ENCODE results near the gene ZNF835.
"Not testable (repeated sequence)": the region's sequence is repeated elsewhere in the genome, so short reads cannot be mapped to it uniquely, and the experiment has no call there.

Gene ZNF835

GRCh38 chr19:56671613-56671994 lies at the start of gene ZNF835:
ZNF835 (minus strand) TSS chr19:56671757; CDS start chr19:56665198, 6,559 bp downstream.
- no peak for DNase-seq

- DNase-seq = no peak
Observed at GRCh38 chr19:56720281-56720680, 48.7 kb upstream of the ZNF835 start.

GRCh38 chr19:56718231-56718630 lies 46.7 kb upstream of the ZNF835 start:
- DNase-seq = no peak

DNA sequence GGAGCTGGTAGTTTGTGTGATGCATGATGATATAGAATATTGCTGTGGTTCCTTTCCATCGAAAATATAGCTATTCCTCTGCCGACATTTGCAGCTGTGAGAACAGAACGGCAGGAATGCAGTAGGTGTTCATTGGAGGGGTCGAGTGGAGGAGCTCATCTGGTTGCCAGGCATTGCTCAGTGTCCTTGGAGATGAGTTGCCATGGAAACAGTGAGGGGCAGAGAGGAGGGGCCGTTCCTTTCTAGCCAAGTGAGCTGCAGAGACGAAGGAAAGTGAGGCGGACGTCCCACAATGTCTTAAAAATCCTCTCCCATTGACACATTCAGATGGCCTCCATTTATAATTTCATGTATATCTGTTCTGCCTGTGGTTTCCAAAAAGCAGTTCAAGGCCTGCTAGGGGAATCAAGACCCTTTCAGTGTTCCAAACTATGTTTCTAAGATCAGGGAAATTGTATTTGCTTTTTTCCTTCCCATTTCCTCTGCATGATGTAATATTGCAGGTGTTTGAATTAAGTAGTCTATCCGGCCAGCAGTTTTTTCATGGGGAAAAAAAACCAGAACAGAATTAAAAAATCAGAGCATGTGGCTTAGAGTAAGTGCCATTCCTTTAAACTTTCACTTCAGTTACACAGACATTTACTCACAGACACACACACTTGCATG lies 41.2 kb upstream of the ZNF835 start:
- no peak for DNase-seq

GRCh38 chr19:56710437-56710836 lies 38.9 kb upstream of the ZNF835 start:
- no peak for DNase-seq

DNA sequence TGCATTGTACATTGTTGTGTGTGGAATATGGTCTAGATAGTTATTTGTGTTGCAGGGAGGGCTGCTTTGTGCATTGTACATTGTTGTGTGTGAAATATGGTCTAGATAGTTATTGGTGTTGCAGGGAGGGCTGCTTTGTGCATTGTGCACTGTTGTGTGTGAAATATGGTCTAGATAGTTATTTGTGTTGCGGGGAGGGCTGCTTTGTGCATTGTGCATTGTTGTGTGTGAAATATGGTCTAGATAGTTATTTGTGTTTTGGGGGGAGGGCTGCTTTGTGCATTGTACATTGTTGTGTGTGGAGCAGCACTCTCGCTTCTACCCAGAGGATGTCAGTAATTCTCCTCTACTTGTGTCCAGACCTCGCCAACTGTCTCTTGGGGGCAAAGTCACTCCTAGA lies 36.3 kb upstream of the ZNF835 start:
- no peak for DNase-seq

- peak in 1 of 2 experiments; percentile 5 for DNase-seq
Observed at GRCh38 chr19:56705939-56706338, 34.4 kb upstream of the ZNF835 start.

DNA sequence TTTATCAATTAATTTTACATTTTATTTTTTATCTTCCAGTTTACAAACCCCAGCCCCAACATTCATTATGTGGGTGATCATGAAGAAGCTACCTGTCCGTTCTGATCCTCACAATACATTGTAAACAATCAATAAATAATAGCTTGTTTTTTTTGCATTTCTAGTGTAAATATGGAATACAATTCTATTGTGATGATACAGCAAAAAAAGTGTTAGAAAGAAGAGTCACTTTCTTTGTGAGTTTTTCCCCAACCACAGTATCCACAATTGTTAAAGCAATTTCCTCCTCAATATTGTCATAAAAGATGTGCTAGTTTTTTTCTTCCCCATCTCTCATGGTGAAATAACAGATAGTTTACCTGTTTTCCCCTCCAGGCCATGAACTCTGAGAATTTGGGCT lies 30.3 kb upstream of the ZNF835 start:
- no peak for DNase-seq

- DNase-seq = no peak
Observed at GRCh38 chr19:56699552-56699951, 28.0 kb upstream of the ZNF835 start.

DNA sequence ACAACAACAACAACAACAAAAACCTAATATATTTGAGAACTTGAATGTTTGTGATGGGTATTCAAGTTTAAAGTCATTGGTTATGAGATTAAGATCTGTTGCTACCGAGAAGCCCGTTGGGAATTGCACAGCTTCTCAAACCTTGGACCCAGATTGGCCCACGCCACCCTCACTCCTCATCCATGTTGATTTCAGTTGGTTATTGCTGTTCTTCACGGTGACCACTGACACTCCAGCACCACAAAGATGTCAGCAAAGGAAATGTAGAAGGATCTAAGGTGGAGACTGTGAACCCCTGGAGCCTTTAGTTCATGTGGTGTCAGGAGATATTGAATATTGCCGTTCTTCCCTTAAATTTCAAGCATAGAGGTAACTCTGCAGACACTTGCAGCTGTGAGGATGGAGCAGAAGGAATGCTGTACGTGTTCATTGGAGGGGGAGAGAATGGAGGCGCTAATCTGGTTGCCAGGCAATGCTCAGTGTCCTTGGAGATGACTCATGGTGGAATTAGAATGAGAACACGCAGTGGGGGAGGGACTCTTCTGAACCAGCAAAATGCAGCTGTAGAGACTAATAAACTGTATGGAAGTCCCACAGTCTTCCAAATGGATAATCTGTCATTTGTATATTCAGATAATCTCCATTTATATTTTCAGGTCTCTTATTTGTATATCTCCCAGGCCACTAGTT lies 20.8 kb upstream of the ZNF835 start:
- no peak for DNase-seq

- DNase-seq = no peak
Observed at GRCh38 chr19:56690670-56691069, 19.1 kb upstream of the ZNF835 start.

- DNase-seq = no peak
Observed at GRCh38 chr19:56689198-56689597, 17.6 kb upstream of the ZNF835 start.

GRCh38 chr19:56687031-56687430 lies 15.5 kb upstream of the ZNF835 start:
- DNase-seq = no peak

- DNase-seq = no peak
Observed at GRCh38 chr19:56683116-56683515, 11.6 kb upstream of the ZNF835 start.

DNA sequence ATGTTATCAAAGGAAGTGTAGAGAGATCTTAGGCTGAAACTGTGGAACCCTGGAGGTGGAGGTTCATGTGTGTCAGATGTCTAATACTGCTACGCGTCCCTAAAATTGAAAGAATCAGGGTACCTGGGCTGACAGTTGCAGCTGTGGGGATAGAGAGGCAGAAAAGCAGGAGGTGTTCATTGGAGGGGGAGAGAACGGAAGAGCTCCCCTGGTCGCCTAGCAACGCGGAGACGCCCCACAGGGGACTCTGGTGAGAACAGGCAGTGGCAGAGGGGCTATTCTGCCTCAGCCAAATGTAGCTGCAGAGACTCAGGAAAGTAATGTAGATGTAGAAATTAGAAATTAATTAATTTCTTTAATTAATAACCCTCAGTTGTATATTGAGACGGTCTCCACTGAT lies 10.1 kb upstream of the ZNF835 start:
- no peak for DNase-seq

DNA sequence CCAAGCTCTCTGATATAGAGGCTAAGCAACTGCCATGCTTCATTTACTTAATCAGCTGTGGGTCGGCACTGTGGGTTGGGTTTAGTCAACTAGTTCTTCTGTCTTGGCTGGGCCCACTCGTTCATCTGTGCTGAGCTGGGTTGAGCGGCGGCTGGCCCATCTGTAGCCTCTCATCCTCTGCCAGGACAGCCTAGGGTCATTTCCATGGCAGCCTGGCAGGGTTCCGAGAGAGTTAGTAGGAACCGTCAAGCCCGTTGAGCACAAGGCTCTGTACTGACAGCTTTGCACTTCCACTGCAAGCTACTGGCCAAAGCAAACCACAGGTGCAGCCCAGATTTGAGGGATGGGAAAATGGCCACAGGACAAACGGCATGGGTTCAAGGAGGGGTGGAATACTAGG lies 6.6 kb upstream of the ZNF835 start:
- no peak for DNase-seq

- DNase-seq = not testable (repeated sequence)
Observed at GRCh38 chr19:56672610-56673009, 1.1 kb upstream of the ZNF835 start.

- no peak for DNase-seq
Observed at GRCh38 chr19:56670961-56671612, 470 bp downstream of the ZNF835 start.

DNA sequence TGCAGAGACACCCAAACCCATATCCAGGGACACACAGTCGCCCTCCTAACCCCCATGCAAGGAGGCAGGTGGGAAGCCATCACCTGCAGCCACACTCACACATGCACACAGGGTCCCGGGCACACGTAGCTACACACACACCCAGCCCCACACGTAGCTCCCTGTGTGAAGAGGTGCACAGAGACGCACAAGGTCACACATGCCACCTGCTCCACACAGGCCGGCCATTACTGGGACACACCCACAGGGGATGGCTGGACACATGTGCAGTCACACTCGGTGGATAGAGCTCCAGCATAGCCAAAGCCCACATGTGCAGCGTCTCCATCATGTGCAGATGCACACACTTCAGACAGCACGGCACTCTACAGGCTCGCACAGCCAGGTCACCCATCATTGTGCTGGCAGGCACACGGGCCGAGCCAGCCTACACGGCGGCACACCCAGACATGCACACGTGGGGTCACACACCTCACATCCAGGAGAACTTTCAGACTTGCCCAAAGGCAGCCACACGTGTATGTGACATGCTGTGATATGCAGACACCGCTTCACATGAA lies 1.1 kb downstream of the ZNF835 start:
- DNase-seq = no peak

DNA sequence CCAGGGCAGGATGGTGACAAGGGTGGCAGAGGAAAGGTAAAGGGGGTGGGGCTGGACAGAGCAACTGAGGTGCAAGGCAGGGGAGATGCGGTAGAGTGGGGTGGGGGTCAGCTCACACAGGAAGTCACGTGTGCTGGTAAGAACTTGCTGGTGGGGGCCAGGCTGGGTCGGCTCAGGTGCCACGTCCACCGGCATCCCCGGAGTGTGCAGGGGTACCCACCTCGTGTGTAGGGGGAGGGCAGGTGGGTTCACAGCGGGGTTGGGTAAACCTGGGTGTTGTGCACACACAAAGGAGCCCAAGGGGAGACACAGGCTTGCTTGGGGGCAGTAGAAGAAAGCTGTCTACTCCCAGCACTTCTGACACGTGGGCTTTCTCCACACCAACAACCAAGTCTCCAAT lies 2.9 kb downstream of the ZNF835 start:
- no peak for DNase-seq

- DNase-seq = no peak
Observed at GRCh38 chr19:56667311-56667870, 4.2 kb downstream of the ZNF835 start.

DNA sequence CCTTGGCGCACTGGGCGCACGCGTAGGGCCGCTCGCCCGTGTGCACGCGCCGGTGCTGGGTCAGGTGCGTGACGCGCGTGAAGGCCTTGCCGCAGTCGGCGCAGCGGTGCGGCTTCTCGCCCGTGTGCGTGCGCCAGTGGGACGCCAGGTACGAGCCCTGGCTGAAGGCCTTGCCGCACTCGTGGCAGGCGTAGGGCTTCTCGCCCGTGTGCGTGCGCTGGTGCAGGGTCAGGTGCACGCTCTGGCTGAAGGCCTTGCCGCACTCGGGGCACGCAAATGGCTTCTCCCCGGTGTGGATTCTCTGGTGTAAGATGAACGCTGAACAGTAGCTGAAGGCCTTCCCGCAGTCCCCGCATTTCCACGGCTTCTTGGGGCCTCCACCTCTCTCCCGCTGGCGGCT lies 7.0 kb downstream of the ZNF835 start:
- no peak for DNase-seq

DNA sequence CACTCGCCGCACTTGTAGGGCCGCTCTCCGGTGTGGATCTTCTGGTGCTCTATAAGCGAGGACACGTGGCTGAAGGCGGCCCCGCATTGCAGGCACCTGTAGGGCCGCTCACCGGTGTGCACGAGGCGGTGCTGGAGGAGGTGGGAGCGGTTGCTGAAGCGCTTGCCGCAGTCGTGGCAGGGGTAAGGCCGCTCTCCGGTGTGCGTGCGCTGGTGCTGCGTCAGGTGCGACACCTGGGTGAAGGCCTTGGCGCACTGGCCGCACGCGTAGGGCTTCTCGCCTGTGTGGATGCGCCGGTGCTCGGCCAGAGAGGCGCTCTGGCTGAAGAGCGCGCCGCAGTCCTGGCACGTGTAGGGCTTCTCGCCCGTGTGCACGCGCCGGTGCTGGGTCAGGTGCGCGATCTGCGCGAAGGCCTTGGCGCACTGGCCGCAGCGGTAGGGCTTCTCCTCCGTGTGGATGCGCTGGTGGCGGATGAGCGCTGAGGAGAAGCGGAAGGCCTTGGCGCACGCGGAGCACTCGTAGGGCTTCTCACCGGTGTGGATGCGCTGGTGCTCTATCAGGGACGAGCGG lies 7.5 kb downstream of the ZNF835 start:
- DNase-seq = no peak

Measured in Kasumi-1 (cell line).